ENCODE results near the gene CD63. TPM values are rescaled to one million over a fixed set of nuclear protein-coding genes. Genes with fewer than 3 reads are reported as not detected.

Gene CD63
- polyA plus RNA-seq, 1 donor from 2014 or later, result 217 TPM

GRCh38 chr12:55694651-55695050, 34.2 kb downstream of the CD63 start:
- Histone ChIP-seq H3K27ac (ENCODE audit: low read length) (no peak overlapping the region), H3K79me2 (replicated peaks; ENCODE audit: insufficient read depth, low read length) (no peaks in the 10 kb centered on the region), H4K20me1 (ENCODE audit: insufficient read depth) (no peaks in the 10 kb centered on the region), H3K27me3 (ENCODE audit: insufficient read depth, low read depth, low read length) (no peaks in the 10 kb centered on the region), H3K9me2 (ENCODE audit: insufficient read depth, low read length) (no peaks in the 10 kb centered on the region), H2AFZ (ENCODE audit: low read depth, low read length) (no peak overlapping the region), H3K9ac (ENCODE audit: low read length) (no peak overlapping the region), H3K4me3 (ENCODE audit: low read length) (no peak overlapping the region), H3F3A (ENCODE audit: insufficient read depth, low read length, poor library complexity, severe bottlenecking) (no peaks in the 10 kb centered on the region), H3K36me3 (ENCODE audit: insufficient read depth, low read length) (no peaks in the 10 kb centered on the region), H3K4me2 (ENCODE audit: low read length) (no peak overlapping the region), H3K9me3 (ENCODE audit: low read length) (no peaks in the 10 kb centered on the region)
- no peak for TF ChIP-seq TAF1 (IDR thresholded peaks at IDR 0.05; ENCODE audit: low read depth)
- no peak for TF ChIP-seq REST (IDR thresholded peaks at IDR 0.05; ENCODE audit: borderline replicate concordance)
- no peak for TF ChIP-seq SMC3 (conservative IDR thresholded peaks at IDR 0.05; ENCODE audit: poor library complexity)
- TF ChIP-seq CTCF (IDR thresholded peaks at IDR 0.05; ENCODE audit: poor library complexity, severe bottlenecking), result no peak
- no peak for TF ChIP-seq RAD21 (conservative IDR thresholded peaks at IDR 0.05)
- TF ChIP-seq MXI1 (conservative IDR thresholded peaks at IDR 0.05; ENCODE audit: poor library complexity, severe bottlenecking), result no peak
- TF ChIP-seq EP300 (conservative IDR thresholded peaks at IDR 0.05; ENCODE audit: poor library complexity, severe bottlenecking), result no peak
- no peak for TF ChIP-seq POLR2AphosphoS5 (IDR thresholded peaks at IDR 0.05)
- TF ChIP-seq EZH2 (IDR thresholded peaks at IDR 0.05; ENCODE audit: borderline replicate concordance, insufficient read depth, low read length, poor library complexity, severe bottlenecking), result no peak

GRCh38 chr12:55694188-55694515, 34.7 kb downstream of the CD63 start:
- Histone ChIP-seq H4K20me1 (ENCODE audit: insufficient read depth) (no peaks in the 10 kb centered on the region), H3K9me3 (ENCODE audit: low read length) (no peaks in the 10 kb centered on the region), H3K4me3 (ENCODE audit: low read length) (no peak overlapping the region), H3K79me2 (replicated peaks; ENCODE audit: insufficient read depth, low read length) (no peaks in the 10 kb centered on the region), H2AFZ (ENCODE audit: low read depth, low read length) (no peak overlapping the region), H3K9me2 (ENCODE audit: insufficient read depth, low read length) (no peaks in the 10 kb centered on the region), H3K36me3 (ENCODE audit: insufficient read depth, low read length) (no peaks in the 10 kb centered on the region), H3K27me3 (ENCODE audit: insufficient read depth, low read depth, low read length) (no peaks in the 10 kb centered on the region), H3K4me2 (ENCODE audit: low read length) (no peak overlapping the region), H3K27ac (ENCODE audit: low read length) (no peak overlapping the region), H3F3A (ENCODE audit: insufficient read depth, low read length, poor library complexity, severe bottlenecking) (no peaks in the 10 kb centered on the region), H3K9ac (ENCODE audit: low read length) (no peak overlapping the region)
- TF ChIP-seq RAD21 (conservative IDR thresholded peaks at IDR 0.05) (no peak), POLR2AphosphoS5 (IDR thresholded peaks at IDR 0.05) (no peak), CTCF (IDR thresholded peaks at IDR 0.05; ENCODE audit: poor library complexity, severe bottlenecking) (no peak), EZH2 (IDR thresholded peaks at IDR 0.05; ENCODE audit: borderline replicate concordance, insufficient read depth, low read length, poor library complexity, severe bottlenecking) (no peak), MXI1 (conservative IDR thresholded peaks at IDR 0.05; ENCODE audit: poor library complexity, severe bottlenecking) (no peak), TAF1 (IDR thresholded peaks at IDR 0.05; ENCODE audit: low read depth) (no peak), EP300 (conservative IDR thresholded peaks at IDR 0.05; ENCODE audit: poor library complexity, severe bottlenecking) (no peak), REST (IDR thresholded peaks at IDR 0.05; ENCODE audit: borderline replicate concordance) (no peak), SMC3 (conservative IDR thresholded peaks at IDR 0.05; ENCODE audit: poor library complexity) (no peak)
